ENCODE measurements around the gene FBXO9.
"Not testable (repeated sequence)": the region's sequence is repeated elsewhere in the genome, so short reads cannot be mapped to it uniquely, and the experiment has no call there.

Gene FBXO9

GRCh38 chr6:53045891-53046673 is 19.1 kb upstream of the FBXO9 start:
- Histone ChIP-seq H3K36me3 (ENCODE audit: control insufficient read depth, low read length) (no peaks in the 10 kb centered on the region), H3K9me2 (replicated peaks; ENCODE audit: control insufficient read depth, low read length) (no peaks in the 10 kb centered on the region), H3K79me2 (ENCODE audit: control insufficient read depth, low read length) (no peaks in the 10 kb centered on the region), H3K4me3 (ENCODE audit: low read length) (no peak overlapping the region), H3F3A (ENCODE audit: control insufficient read depth, insufficient read depth) (no peaks in the 10 kb centered on the region), H3K9me3 (ENCODE audit: control insufficient read depth, insufficient read depth, low read length) (no peaks in the 10 kb centered on the region), H3K27me3 (ENCODE audit: control insufficient read depth, low read length) (no peaks in the 10 kb centered on the region), H3K4me2 (ENCODE audit: low read length) (no peak overlapping the region), H3K27ac (ENCODE audit: low read depth, low read length) (no peak overlapping the region), H3K4me1 (ENCODE audit: control insufficient read depth, low read length) (no peaks in the 10 kb centered on the region), H4K20me1 (ENCODE audit: control insufficient read depth, insufficient read depth, low read depth, low read length) (no peaks in the 10 kb centered on the region)
- TF ChIP-seq EZH2phosphoT487 (IDR thresholded peaks at IDR 0.05; ENCODE audit: borderline replicate concordance, low read length) (no peak), CTCF (IDR thresholded peaks at IDR 0.05; ENCODE audit: low read depth, low read length, poor library complexity, severe bottlenecking) (no peak)

DNA sequence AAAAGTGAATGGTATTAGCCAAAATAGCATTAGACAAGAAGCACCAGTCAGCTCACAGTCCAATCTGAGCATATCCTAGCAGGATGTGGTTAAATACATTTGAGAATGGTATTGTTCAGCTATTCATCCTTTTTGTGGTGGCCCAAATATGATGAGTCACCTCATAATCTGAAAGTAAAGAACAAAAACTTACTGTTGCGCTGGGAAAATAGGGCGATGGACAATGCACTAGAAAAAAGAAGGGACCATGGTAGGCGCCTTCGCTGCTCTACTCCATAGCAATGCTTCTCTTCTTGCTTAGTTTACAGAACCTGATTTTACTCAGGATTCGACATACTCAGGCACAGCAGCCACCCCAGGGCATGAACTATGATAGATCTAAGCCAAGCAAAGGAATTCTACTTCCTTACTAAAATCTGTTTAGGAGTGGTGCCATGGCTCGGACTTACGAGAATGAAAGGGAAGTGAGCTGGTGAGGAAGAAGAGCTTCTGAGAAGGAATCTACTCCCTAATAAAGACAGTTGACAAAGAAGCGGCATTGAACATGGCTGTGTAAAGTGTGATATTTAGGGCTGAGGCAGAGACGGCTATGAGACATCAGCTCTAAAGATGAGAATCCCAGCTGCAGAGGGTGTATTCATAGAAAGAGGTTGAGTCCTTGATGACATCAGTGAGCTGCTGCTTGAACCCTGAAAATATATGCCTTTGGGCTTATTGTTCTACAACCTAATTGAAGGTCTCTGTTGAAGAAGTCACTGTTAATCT is 16.6 kb upstream of the FBXO9 start:
- Histone ChIP-seq H4K20me1 (ENCODE audit: control insufficient read depth, insufficient read depth, low read depth, low read length) (no peaks in the 10 kb centered on the region), H3K9me3 (ENCODE audit: control insufficient read depth, insufficient read depth, low read length) (no peaks in the 10 kb centered on the region), H3K4me2 (ENCODE audit: low read length) (no peak overlapping the region), H3K27ac (ENCODE audit: low read depth, low read length) (no peak overlapping the region), H3K9me2 (replicated peaks; ENCODE audit: control insufficient read depth, low read length) (no peaks in the 10 kb centered on the region), H3K27me3 (ENCODE audit: control insufficient read depth, low read length) (no peaks in the 10 kb centered on the region), H3K36me3 (ENCODE audit: control insufficient read depth, low read length) (no peaks in the 10 kb centered on the region), H3K4me1 (ENCODE audit: control insufficient read depth, low read length) (no peaks in the 10 kb centered on the region), H3K79me2 (ENCODE audit: control insufficient read depth, low read length) (no peaks in the 10 kb centered on the region), H3F3A (ENCODE audit: control insufficient read depth, insufficient read depth) (no peaks in the 10 kb centered on the region), H3K4me3 (ENCODE audit: low read length) (no peak overlapping the region)
- TF ChIP-seq CTCF (IDR thresholded peaks at IDR 0.05; ENCODE audit: low read depth, low read length, poor library complexity, severe bottlenecking) (no peak), EZH2phosphoT487 (IDR thresholded peaks at IDR 0.05; ENCODE audit: borderline replicate concordance, low read length) (no peak)

- Histone ChIP-seq H3K4me2 (ENCODE audit: low read length) (no peak overlapping the region), H3K27ac (ENCODE audit: low read depth, low read length) (no peak overlapping the region), H3K4me3 (ENCODE audit: low read length) (no peak overlapping the region), H3K36me3 (ENCODE audit: control insufficient read depth, low read length) (no peaks in the 10 kb centered on the region), H3K27me3 (ENCODE audit: control insufficient read depth, low read length) (no peaks in the 10 kb centered on the region), H3F3A (ENCODE audit: control insufficient read depth, insufficient read depth) (no peaks in the 10 kb centered on the region), H4K20me1 (ENCODE audit: control insufficient read depth, insufficient read depth, low read depth, low read length) (no peaks in the 10 kb centered on the region), H3K9me3 (ENCODE audit: control insufficient read depth, insufficient read depth, low read length) (no peaks in the 10 kb centered on the region), H3K4me1 (ENCODE audit: control insufficient read depth, low read length) (no peaks in the 10 kb centered on the region), H3K79me2 (ENCODE audit: control insufficient read depth, low read length) (no peaks in the 10 kb centered on the region), H3K9me2 (replicated peaks; ENCODE audit: control insufficient read depth, low read length) (no peaks in the 10 kb centered on the region)
- TF ChIP-seq CTCF (IDR thresholded peaks at IDR 0.05; ENCODE audit: low read depth, low read length, poor library complexity, severe bottlenecking), result no peak
- no peak for TF ChIP-seq EZH2phosphoT487 (IDR thresholded peaks at IDR 0.05; ENCODE audit: borderline replicate concordance, low read length)
Observed at GRCh38 chr6:53049415-53049814, 15.8 kb upstream of the FBXO9 start.

GRCh38 chr6:53052152-53052551 is 13.1 kb upstream of the FBXO9 start:
- H3K9me2 ChIP-seq (replicated peaks; ENCODE audit: control insufficient read depth, low read length); H3K27me3 ChIP-seq (ENCODE audit: control insufficient read depth, low read length); H4K20me1 ChIP-seq (ENCODE audit: control insufficient read depth, insufficient read depth, low read depth, low read length); H3K27ac ChIP-seq (ENCODE audit: low read depth, low read length); H3F3A ChIP-seq (ENCODE audit: control insufficient read depth, insufficient read depth); H3K4me1 ChIP-seq (ENCODE audit: control insufficient read depth, low read length); H3K4me2 ChIP-seq (ENCODE audit: low read length); H3K4me3 ChIP-seq (ENCODE audit: low read length); H3K9me3 ChIP-seq (ENCODE audit: control insufficient read depth, insufficient read depth, low read length); H3K36me3 ChIP-seq (ENCODE audit: control insufficient read depth, low read length); H3K79me2 ChIP-seq (ENCODE audit: control insufficient read depth, low read length): not testable (repeated sequence)
